Endothelial cell (in vitro differentiated cells): ENCODE data around the gene SNX25. TPM values are rescaled to one million over a fixed set of nuclear protein-coding genes. Genes with fewer than 3 reads are reported as not detected.

Experiments
- DNase-seq: peaks from one replicate; pipeline ENCODE4 v3.0.0; 2021; ENCODE audit warnings: low spot score
- H3K27ac Mint-ChIP-seq: one replicate; pipeline ENCODE4 v1.8.0; 2021; ENCODE audit warnings: mixed read lengths, inconsistent platforms; ENCODE audit not compliant: unreplicated experiment
- H3K27me3 Mint-ChIP-seq: one replicate; pipeline ENCODE4 v1.8.0; 2021; ENCODE audit warnings: mild to moderate bottlenecking, moderate library complexity, mixed read lengths, inconsistent platforms; ENCODE audit not compliant: unreplicated experiment
- H3K36me3 Mint-ChIP-seq: one replicate; pipeline ENCODE4 v1.8.0; 2021; ENCODE audit warnings: mild to moderate bottlenecking, low read depth, mixed read lengths, inconsistent platforms; ENCODE audit not compliant: unreplicated experiment
- H3K4me1 Mint-ChIP-seq: one replicate; pipeline ENCODE4 v1.8.0; 2021; ENCODE audit warnings: mild to moderate bottlenecking, mixed read lengths, inconsistent platforms; ENCODE audit not compliant: unreplicated experiment
- H3K4me3 Mint-ChIP-seq: one replicate; pipeline ENCODE4 v1.8.0; 2021; ENCODE audit warnings: mild to moderate bottlenecking, mixed read lengths, inconsistent platforms; ENCODE audit not compliant: unreplicated experiment
- H3K9me3 Mint-ChIP-seq: one replicate; pipeline ENCODE4 v1.8.0; 2021; ENCODE audit warnings: mixed read lengths, inconsistent platforms; ENCODE audit not compliant: unreplicated experiment
- CTCF ChIP-seq: fragments of 200-600 bp; sonication (generic); IDR thresholded peaks from one replicate; pipeline ENCODE4 v1.5.0; 2021; ENCODE audit warnings: antibody characterized with exemption; ENCODE audit not compliant: unreplicated experiment
- total RNA-seq: library from RNA; stranded (reverse); fragmentation: NEBNext Ultra II Directional; extraction: Animal tissue kit (Norgen Biotek cat#: 25700); gene quantifications from one replicate; pipeline ENCODE4 v1.2.1, GENCODE V29; 2021; ENCODE audit not compliant: unreplicated experiment

SNX25 gene
- total RNA-seq, 1 donor from 2014 or later: 19.3 TPM

GRCh38 chr4:185378264-185378663, 168.9 kb downstream of the SNX25 start:
- Mint-ChIP-seq H3K4me1 (peaks cover 19% of the 10 kb centered on the region), H3K27me3 (no peaks in the 10 kb centered on the region), H3K9me3 (peaks cover 6% of the 10 kb centered on the region), H3K36me3 (peaks cover 18% of the 10 kb centered on the region), H3K4me3 (no peak overlapping the region), H3K27ac (peak overlapping the region; percentile 6)
- DNase-seq: no peak
- no peak for TF ChIP-seq CTCF

- Mint-ChIP-seq H3K4me1 (peaks cover 22% of the 10 kb centered on the region), H3K27ac (no peak overlapping the region), H3K27me3 (no peaks in the 10 kb centered on the region), H3K4me3 (no peak overlapping the region), H3K36me3 (peaks cover 26% of the 10 kb centered on the region), H3K9me3 (peaks cover 6% of the 10 kb centered on the region)
- no peak for DNase-seq
- TF ChIP-seq CTCF: no peak
Observed at GRCh38 chr4:185379326-185380295, 170.2 kb downstream of the SNX25 start.

- Mint-ChIP-seq H3K36me3 (peaks cover 26% of the 10 kb centered on the region), H3K4me1 (peaks cover 25% of the 10 kb centered on the region), H3K4me3 (no peak overlapping the region), H3K9me3 (peaks cover 6% of the 10 kb centered on the region), H3K27me3 (no peaks in the 10 kb centered on the region), H3K27ac (no peak overlapping the region)
- no peak for DNase-seq
- no peak for TF ChIP-seq CTCF
Observed at GRCh38 chr4:185380320-185380719, 170.9 kb downstream of the SNX25 start.

- TF ChIP-seq CTCF: no peak
- DNase-seq: no peak
Observed at GRCh38 chr4:185381288-185382196, 172.1 kb downstream of the SNX25 start.

More at GRCh38 chr4:185381288-185382196, 172.1 kb downstream of the SNX25 start:
- Mint-ChIP-seq H3K4me1 (peaks cover 33% of the 10 kb centered on the region), H3K4me3 (no peak overlapping the region), H3K36me3 (peaks cover 26% of the 10 kb centered on the region), H3K27me3 (no peaks in the 10 kb centered on the region), H3K27ac (peak overlapping the region; percentile 75), H3K9me3 (peaks cover 6% of the 10 kb centered on the region)
